Right atrium auricular region (tissue), 2 donors: ENCODE results near the gene PFAS. TPM values are rescaled to one million over a fixed set of nuclear protein-coding genes. Genes with fewer than 3 reads are reported as not detected.

Experiments used
- DNase-seq: peaks from one replicate; pipeline ENCODE4 v3.0.0-alpha.2; 2019; ENCODE audit warnings: low spot score
- H3K27ac ChIP-seq, 2 donors: fragments of 200-600 bp; sonication (generic); 1 replicate in 1 of 2; 2 replicates in 1 of 2; pipeline ENCODE4 v1.5.1; 2016 to 2019
- H3K27me3 ChIP-seq, 2 donors: fragments of 200-600 bp; sonication (generic); one replicate each; pipeline versions ENCODE4 v1.5.1 to v1.6.0; 2017 to 2019
- H3K36me3 ChIP-seq: fragments of 200-600 bp; sonication (generic); one replicate; pipeline ENCODE4 v1.5.1; 2016
- H3K4me1 ChIP-seq, 2 donors: fragments of 200-600 bp; sonication (generic); one replicate each; pipeline versions ENCODE4 v1.5.1 to v1.6.0; 2017 to 2019
- H3K4me3 ChIP-seq, 2 donors: fragments of 200-600 bp; sonication (generic); 1 replicate in 1 of 2; 2 replicates in 1 of 2; pipeline ENCODE4 v1.5.1; 2017 to 2019; ENCODE audit warnings: mild to moderate bottlenecking in 1 of 2, moderate library complexity in 1 of 2
- H3K9me3 ChIP-seq, 2 donors: fragments of 200-600 bp; sonication (generic); one replicate each; pipeline ENCODE4 v1.5.1; 2019
- CTCF ChIP-seq, 2 donors: fragments of 200-600 bp; sonication (generic); IDR thresholded peaks; one replicate each; pipeline ENCODE4 v1.5.1; 2019; ENCODE audit warnings: antibody characterized with exemption in 2 of 2
- total RNA-seq, 2 donors: library from RNA; depleted of rRNA; stranded (reverse); fragments of >200 nt; gene quantifications; one replicate each; pipeline ENCODE4 v1.1.0, GENCODE V29; 2016

The PFAS gene
- total RNA-seq, 2 donors from 2014 or later = 4.4 to 5.3 TPM

- Histone ChIP-seq H3K4me3 (no peak overlapping the region), H3K27me3 (no peaks in the 10 kb centered on the region), H3K4me1 (no peaks in the 10 kb centered on the region), H3K36me3 (no peaks in the 10 kb centered on the region), H3K27ac (no peak overlapping the region), H3K9me3 (no peaks in the 10 kb centered on the region)
- no peak for DNase-seq
- TF ChIP-seq CTCF (IDR thresholded peaks at IDR 0.05) = no peak
Observed at GRCh38 chr17:8282345-8282744, 33.3 kb downstream of the PFAS start.

GRCh38 chr17:8283356-8283755 is 34.3 kb downstream of the PFAS start:
- Histone ChIP-seq H3K4me1 (peaks cover 0 to 7% of the 10 kb centered on the region in 2 donors), H3K9me3 (no peaks in the 10 kb centered on the region), H3K4me3 (no peak overlapping the region), H3K36me3 (no peaks in the 10 kb centered on the region), H3K27ac (no peak overlapping the region), H3K27me3 (no peaks in the 10 kb centered on the region)
- DNase-seq = no peak
- TF ChIP-seq CTCF (IDR thresholded peaks at IDR 0.05) = no peak

GRCh38 chr17:8284126-8284525 is 35.0 kb downstream of the PFAS start:
- no peaks in the 10 kb centered on the region for H3K27me3 ChIP-seq
- H3K27ac ChIP-seq = no peak overlapping the region
- H3K4me3 ChIP-seq = no peak overlapping the region
- no peaks in the 10 kb centered on the region for H3K36me3 ChIP-seq
- TF ChIP-seq CTCF (IDR thresholded peaks at IDR 0.05) = no peak
- peaks cover 0 to 10% of the 10 kb centered on the region in 2 donors for H3K4me1 ChIP-seq
- H3K9me3 ChIP-seq = no peaks in the 10 kb centered on the region
- DNase-seq = no peak

GRCh38 chr17:8285270-8286181 is 36.4 kb downstream of the PFAS start:
- H3K27ac ChIP-seq = no peak overlapping the region
- H3K4me1 ChIP-seq = peaks cover 0 to 20% of the 10 kb centered on the region in 2 donors
- no peak overlapping the region for H3K4me3 ChIP-seq
- H3K9me3 ChIP-seq = no peaks in the 10 kb centered on the region
- H3K27me3 ChIP-seq = no peaks in the 10 kb centered on the region
- TF ChIP-seq CTCF (IDR thresholded peaks at IDR 0.05) = no peak
- no peak for DNase-seq
- no peaks in the 10 kb centered on the region for H3K36me3 ChIP-seq

- TF ChIP-seq CTCF (IDR thresholded peaks at IDR 0.05) = no peak
- no peak for DNase-seq
- H3K9me3 ChIP-seq = no peaks in the 10 kb centered on the region
Observed at GRCh38 chr17:8287651-8288335, 38.7 kb downstream of the PFAS start.

More at GRCh38 chr17:8287651-8288335, 38.7 kb downstream of the PFAS start:
- Histone ChIP-seq H3K36me3 (no peaks in the 10 kb centered on the region), H3K4me1 (peaks cover 0 to 20% of the 10 kb centered on the region in 2 donors), H3K4me3 (peak overlapping the region; percentile 71 to 79), H3K27ac (peak overlapping the region; percentile 92 to 97), H3K27me3 (no peaks in the 10 kb centered on the region)
